Measurements from ENCODE around the gene DNAH14. TPM values are rescaled to one million over a fixed set of nuclear protein-coding genes. Genes with fewer than 3 reads are reported as not detected.
A peak's percentile ranks its signal among the peaks of the same experiment; 100 is the strongest.

Gene DNAH14
- total RNA-seq, 1 experiment from 2014 or later = 33.2 TPM

DNA sequence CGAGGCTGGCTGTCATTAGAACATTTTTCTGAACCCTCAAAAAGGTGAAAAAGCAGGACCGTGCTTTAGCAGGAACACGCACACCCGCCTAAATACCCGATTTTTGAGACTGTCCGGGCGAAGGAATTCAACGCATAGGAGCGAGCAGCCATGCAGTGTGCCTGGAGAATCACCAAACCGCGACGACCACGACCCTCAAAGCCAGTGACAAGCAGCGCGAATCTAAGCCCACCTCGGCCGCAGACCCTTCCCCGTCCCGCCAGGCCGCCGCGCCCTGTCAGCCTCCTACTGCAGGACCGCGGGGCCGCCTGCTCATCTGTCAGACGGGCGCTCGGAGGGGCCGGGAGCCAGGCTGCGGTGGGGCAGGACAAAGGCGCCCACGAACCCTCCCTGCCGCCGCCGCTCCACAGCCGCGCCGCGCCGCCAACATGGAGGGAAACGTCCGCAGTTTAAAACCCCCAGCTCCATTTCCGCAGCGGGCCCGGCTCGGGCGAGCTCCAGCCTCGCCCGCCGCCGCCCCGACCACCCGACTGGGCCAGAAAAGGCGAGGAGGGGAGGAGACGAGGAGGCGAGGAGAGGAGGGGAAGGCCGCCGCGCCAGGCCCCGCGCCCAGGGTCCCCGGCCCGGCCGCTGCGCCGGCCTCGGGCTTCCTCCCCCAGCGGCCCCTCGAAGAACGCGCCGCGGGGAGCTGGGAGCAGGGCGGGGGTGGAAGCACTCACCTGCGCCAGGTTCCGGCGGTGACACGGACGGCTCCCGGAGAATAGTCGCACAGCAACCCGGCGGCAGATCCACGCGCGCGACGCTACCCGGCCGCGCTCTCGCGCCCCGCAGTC is 498.0 kb downstream of the DNAH14 start, which contains the start of gene LBR:
Gene LBR, minus strand, starts transcription at position 804 of the 833 bp plus-strand sequence. CDS start 3,963 bp downstream, outside the sequence.
- POLR2A ChIA-PET = interaction anchor here (1.5 kb wide), 2 partner anchors 17 to 19 kb away, joined by 3 to 5 read pairs; no protein-coding TSS in a partner anchor
- Histone ChIP-seq H3K4me1 (ENCODE audit: control insufficient read depth in 1 of 2, insufficient read depth in 2 of 2, low read length in 2 of 2) (peaks cover 30 to 45% of the 10 kb centered on the region in 2 experiments), H3K27ac (ENCODE audit: low read depth, low read length) (peak within 1 kb of the TSS; percentile 91), H3K9me2 (ENCODE audit: insufficient read depth) (no peaks in the 10 kb centered on the region), H4K20me1 (ENCODE audit: insufficient read depth) (0 out of 2 replicates have a peak, but pooled peaks cover 5% of the 10 kb centered on the region), H3K9me3 (ENCODE audit: control insufficient read depth in 1 of 2, insufficient read depth in 1 of 2, low read depth in 1 of 2, low read length in 2 of 2) (no peaks in the 10 kb centered on the region), H3K4me3 (replicated peaks in 1 of 2; ENCODE audit: low read depth in 1 of 2, low read length in 2 of 2) (peak within 1 kb of the TSS; percentile 85 to 91), H3K9ac (ENCODE audit: low read length) (peak within 1 kb of the TSS; percentile 85), H3K4me2 (ENCODE audit: low read length) (peak within 1 kb of the TSS; percentile 87), H2AFZ (ENCODE audit: low read depth, low read length, poor library complexity, severe bottlenecking) (no peak within 1 kb of the TSS), H3K79me2 (ENCODE audit: insufficient read depth, low read length) (peaks cover 53% of the 10 kb centered on the region), H3K36me3 (ENCODE audit: control insufficient read depth in 1 of 2, insufficient read depth in 2 of 2, low read length in 2 of 2) (no peaks in the 10 kb centered on the region), H3K27me3 (ENCODE audit: insufficient read depth, low read length) (no peaks in the 10 kb centered on the region)
- DNase-seq (ENCODE audit: low read depth, low spot score) (no peak), ATAC-seq (peak; percentile 49)
- peak; percentile 91 for TF ChIP-seq ZFX (IDR thresholded peaks at IDR 0.05)
- TF ChIP-seq POLR2AphosphoS5 (IDR thresholded peaks at IDR 0.05; ENCODE audit: low read depth, low read length) = peak; percentile 83
- no peak for TF ChIP-seq RAD21 (IDR thresholded peaks at IDR 0.05; ENCODE audit: low read depth)
- TF ChIP-seq, protein P1, sequence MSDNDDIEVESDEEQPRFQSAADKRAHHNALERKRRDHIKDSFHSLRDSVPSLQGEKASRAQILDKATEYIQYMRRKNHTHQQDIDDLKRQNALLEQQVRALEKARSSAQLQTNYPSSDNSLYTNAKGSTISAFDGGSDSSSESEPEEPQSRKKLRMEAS (IDR thresholded peaks at IDR 0.05) = peak; percentile 25; the same call in 1 of the 2 replicates
- peak; percentile 11 for TF ChIP-seq TCF7L2 (IDR thresholded peaks at IDR 0.05; ENCODE audit: borderline replicate concordance, extremely low read depth, insufficient read depth, insufficient read length)
- TF ChIP-seq POLR2A (IDR thresholded peaks at IDR 0.05; ENCODE audit: borderline replicate concordance, extremely low read depth, insufficient read depth, insufficient read length) = no peak
- peak; percentile 55 for TF ChIP-seq SIN3A (IDR thresholded peaks at IDR 0.05; ENCODE audit: low read depth)
- RAD21 ChIA-PET (ENCODE audit: low non-redundant PET in 1 of 2, low total read pairs in 2 of 2, uncharacterized antibody in 2 of 2, unreplicated experiment in 2 of 2) = no interaction called here
- intact Hi-C loops (cut with micrococcal nuclease) = no loop called here
- CTCF ChIA-PET = interaction anchor here (1.4 to 1.6 kb wide), 2 partner anchors 13 to 14 kb away, joined by 3 to 4 read pairs; no protein-coding TSS in a partner anchor
- BruUV-seq (replicated peaks) = no TSS peak
